NOMO-1 treated with DMSO at 0.1 percent for 48 hours (cell line): ENCODE data around the gene INPP5F.

Experiments
- DNase-seq: peaks from one replicate; lab custom pipeline; 2025; ENCODE audit not compliant: unreplicated experiment; lab: John Stamatoyannopoulos, UW

The INPP5F gene

GRCh38 chr10:119807960-119808697 lies 82.3 kb downstream of the INPP5F start:
- peak; percentile 84 for DNase-seq

- no peak for DNase-seq
These were observed 85.3 kb downstream of the INPP5F start for GRCh38 chr10:119811122-119811521.

- DNase-seq = no peak
These were observed 86.8 kb downstream of the INPP5F start for GRCh38 chr10:119812684-119813083.

- DNase-seq = no peak
These were observed 89.8 kb downstream of the INPP5F start for GRCh38 chr10:119815671-119816070.

GRCh38 chr10:119817991-119818888 lies 92.4 kb downstream of the INPP5F start:
- no peak for DNase-seq

- DNase-seq = no peak
These were observed 93.0 kb downstream of the INPP5F start for GRCh38 chr10:119818889-119819270.

GRCh38 chr10:119821182-119821581 lies 95.3 kb downstream of the INPP5F start:
- DNase-seq = peak; percentile 42

- DNase-seq = no peak
These were observed 98.4 kb downstream of the INPP5F start for GRCh38 chr10:119824299-119824698.

GRCh38 chr10:119826771-119827170 lies 100.9 kb downstream of the INPP5F start:
- DNase-seq = no peak

- no peak for DNase-seq
These were observed 101.6 kb downstream of the INPP5F start for GRCh38 chr10:119827430-119827829.

- no peak for DNase-seq
These were observed 103.6 kb downstream of the INPP5F start for GRCh38 chr10:119829429-119829828.

GRCh38 chr10:119830851-119831250 lies 105.0 kb downstream of the INPP5F start:
- no peak for DNase-seq

- DNase-seq = no peak
These were observed 105.8 kb downstream of the INPP5F start for GRCh38 chr10:119831656-119832055.

GRCh38 chr10:119832951-119833350 lies 107.1 kb downstream of the INPP5F start:
- DNase-seq = no peak

GRCh38 chr10:119834188-119834587 lies 108.3 kb downstream of the INPP5F start:
- DNase-seq = no peak

GRCh38 chr10:119845656-119846055 lies 119.8 kb downstream of the INPP5F start:
- DNase-seq = no peak

- DNase-seq = no peak
These were observed 123.4 kb downstream of the INPP5F start for GRCh38 chr10:119849031-119849789.

GRCh38 chr10:119849944-119850343 lies 124.1 kb downstream of the INPP5F start:
- no peak for DNase-seq

- no peak for DNase-seq
These were observed 126.4 kb downstream of the INPP5F start for GRCh38 chr10:119852277-119852676.

- no peak for DNase-seq
These were observed 127.0 kb downstream of the INPP5F start for GRCh38 chr10:119852822-119853221.

GRCh38 chr10:119853574-119853973 lies 127.7 kb downstream of the INPP5F start:
- no peak for DNase-seq
